HL-60 (cell line): ENCODE results near the gene ATP9B.

Experiments
- SPI1 ChIP-seq: IDR thresholded peaks from 2 replicates; pipeline ENCODE4 v1.6.1; 2012; ENCODE audit warnings: low read depth, mild to moderate bottlenecking, borderline replicate concordance
- TF ChIP-seq, protein P1 (sequence below): IDR thresholded peaks from one replicate; pipeline ENCODE4 v1.5.1; 2011; ENCODE audit warnings: low read length, control low read depth, inconsistent platforms; ENCODE audit not compliant: insufficient read depth

DNA sequence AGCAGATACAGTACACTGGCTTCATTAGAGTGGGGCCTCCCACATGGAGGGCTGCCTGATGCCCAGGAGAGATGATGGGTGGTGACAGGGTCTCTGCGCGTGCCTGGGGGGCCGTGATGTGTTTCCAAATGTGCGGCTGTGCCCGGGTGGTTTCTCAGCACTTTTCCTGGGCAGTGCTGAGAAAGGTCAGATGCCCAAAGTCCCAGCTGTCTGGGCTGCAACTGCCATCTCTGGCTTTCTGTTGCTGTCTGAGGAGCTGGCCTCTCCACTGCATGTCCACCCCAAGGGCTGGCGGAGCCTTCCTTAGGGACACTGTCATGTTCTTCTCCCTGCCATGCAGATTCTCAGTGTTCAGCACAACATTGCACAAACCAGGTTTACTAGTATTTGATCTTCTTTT is 263.9 kb downstream of the ATP9B start:
- TF ChIP-seq, protein P1, sequence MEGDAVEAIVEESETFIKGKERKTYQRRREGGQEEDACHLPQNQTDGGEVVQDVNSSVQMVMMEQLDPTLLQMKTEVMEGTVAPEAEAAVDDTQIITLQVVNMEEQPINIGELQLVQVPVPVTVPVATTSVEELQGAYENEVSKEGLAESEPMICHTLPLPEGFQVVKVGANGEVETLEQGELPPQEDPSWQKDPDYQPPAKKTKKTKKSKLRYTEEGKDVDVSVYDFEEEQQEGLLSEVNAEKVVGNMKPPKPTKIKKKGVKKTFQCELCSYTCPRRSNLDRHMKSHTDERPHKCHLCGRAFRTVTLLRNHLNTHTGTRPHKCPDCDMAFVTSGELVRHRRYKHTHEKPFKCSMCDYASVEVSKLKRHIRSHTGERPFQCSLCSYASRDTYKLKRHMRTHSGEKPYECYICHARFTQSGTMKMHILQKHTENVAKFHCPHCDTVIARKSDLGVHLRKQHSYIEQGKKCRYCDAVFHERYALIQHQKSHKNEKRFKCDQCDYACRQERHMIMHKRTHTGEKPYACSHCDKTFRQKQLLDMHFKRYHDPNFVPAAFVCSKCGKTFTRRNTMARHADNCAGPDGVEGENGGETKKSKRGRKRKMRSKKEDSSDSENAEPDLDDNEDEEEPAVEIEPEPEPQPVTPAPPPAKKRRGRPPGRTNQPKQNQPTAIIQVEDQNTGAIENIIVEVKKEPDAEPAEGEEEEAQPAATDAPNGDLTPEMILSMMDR = no peak
- no peak for TF ChIP-seq SPI1
